Measurements from ENCODE around the gene ADRA2A. TPM values are rescaled to one million over a fixed set of nuclear protein-coding genes. Genes with fewer than 3 reads are reported as not detected.
A peak's percentile ranks its signal among the peaks of the same experiment; 100 is the strongest.

The ADRA2A gene
- total RNA-seq, 1 donor from 2014 or later = 13.6 TPM

GRCh38 chr10:111039522-111039921 lies 37.3 kb upstream of the ADRA2A start:
- H3K4me3 Mint-ChIP-seq (ENCODE audit: low read depth) = no peak overlapping the region
- no peaks in the 10 kb centered on the region for H3K27me3 Mint-ChIP-seq
- peaks cover 37% of the 10 kb centered on the region for H3K9me3 Mint-ChIP-seq (ENCODE audit: low read depth)
- no peaks in the 10 kb centered on the region for H3K4me1 Mint-ChIP-seq (ENCODE audit: low read depth)
- no peak for DNase-seq (ENCODE audit: low spot score, unreplicated experiment)
- TF ChIP-seq, protein P1, sequence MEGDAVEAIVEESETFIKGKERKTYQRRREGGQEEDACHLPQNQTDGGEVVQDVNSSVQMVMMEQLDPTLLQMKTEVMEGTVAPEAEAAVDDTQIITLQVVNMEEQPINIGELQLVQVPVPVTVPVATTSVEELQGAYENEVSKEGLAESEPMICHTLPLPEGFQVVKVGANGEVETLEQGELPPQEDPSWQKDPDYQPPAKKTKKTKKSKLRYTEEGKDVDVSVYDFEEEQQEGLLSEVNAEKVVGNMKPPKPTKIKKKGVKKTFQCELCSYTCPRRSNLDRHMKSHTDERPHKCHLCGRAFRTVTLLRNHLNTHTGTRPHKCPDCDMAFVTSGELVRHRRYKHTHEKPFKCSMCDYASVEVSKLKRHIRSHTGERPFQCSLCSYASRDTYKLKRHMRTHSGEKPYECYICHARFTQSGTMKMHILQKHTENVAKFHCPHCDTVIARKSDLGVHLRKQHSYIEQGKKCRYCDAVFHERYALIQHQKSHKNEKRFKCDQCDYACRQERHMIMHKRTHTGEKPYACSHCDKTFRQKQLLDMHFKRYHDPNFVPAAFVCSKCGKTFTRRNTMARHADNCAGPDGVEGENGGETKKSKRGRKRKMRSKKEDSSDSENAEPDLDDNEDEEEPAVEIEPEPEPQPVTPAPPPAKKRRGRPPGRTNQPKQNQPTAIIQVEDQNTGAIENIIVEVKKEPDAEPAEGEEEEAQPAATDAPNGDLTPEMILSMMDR (IDR thresholded peaks at IDR 0.05; ENCODE audit: unreplicated experiment) = no peak
- H3K36me3 Mint-ChIP-seq (ENCODE audit: insufficient read depth) = peaks cover 1% of the 10 kb centered on the region
- no peak overlapping the region for H3K27ac Mint-ChIP-seq

GRCh38 chr10:111057006-111057405 lies 19.8 kb upstream of the ADRA2A start:
- H3K4me3 Mint-ChIP-seq (ENCODE audit: low read depth) = no peak overlapping the region
- DNase-seq (ENCODE audit: low spot score, unreplicated experiment) = no peak

GRCh38 chr10:111063471-111063870 lies 13.4 kb upstream of the ADRA2A start:
- H3K27ac Mint-ChIP-seq = no peak overlapping the region
- peaks cover 13% of the 10 kb centered on the region for H3K9me3 Mint-ChIP-seq (ENCODE audit: low read depth)
- no peaks in the 10 kb centered on the region for H3K36me3 Mint-ChIP-seq (ENCODE audit: insufficient read depth)
- H3K4me3 Mint-ChIP-seq (ENCODE audit: low read depth) = no peak overlapping the region
- no peaks in the 10 kb centered on the region for H3K4me1 Mint-ChIP-seq (ENCODE audit: low read depth)
- TF ChIP-seq, protein P1 (IDR thresholded peaks at IDR 0.05; ENCODE audit: unreplicated experiment) = no peak
- no peak for DNase-seq (ENCODE audit: low spot score, unreplicated experiment)
- peaks cover 21% of the 10 kb centered on the region for H3K27me3 Mint-ChIP-seq

More at GRCh38 chr10:111057006-111057405, 19.8 kb upstream of the ADRA2A start:
- TF ChIP-seq, protein P1 (IDR thresholded peaks at IDR 0.05; ENCODE audit: unreplicated experiment) = no peak
- Mint-ChIP-seq H3K9me3 (ENCODE audit: low read depth) (peaks cover 27% of the 10 kb centered on the region), H3K4me1 (ENCODE audit: low read depth) (no peaks in the 10 kb centered on the region), H3K27me3 (peaks cover 2% of the 10 kb centered on the region), H3K27ac (no peak overlapping the region), H3K36me3 (ENCODE audit: insufficient read depth) (no peaks in the 10 kb centered on the region)

- H3K9me3 Mint-ChIP-seq (ENCODE audit: low read depth) = peaks cover 5% of the 10 kb centered on the region
- H3K27ac Mint-ChIP-seq = no peak overlapping the region
- H3K4me3 Mint-ChIP-seq (ENCODE audit: low read depth) = no peak overlapping the region
- no peak for DNase-seq (ENCODE audit: low spot score, unreplicated experiment)
- H3K4me1 Mint-ChIP-seq (ENCODE audit: low read depth) = no peaks in the 10 kb centered on the region
- H3K36me3 Mint-ChIP-seq (ENCODE audit: insufficient read depth) = no peaks in the 10 kb centered on the region
- H3K27me3 Mint-ChIP-seq = peaks cover 49% of the 10 kb centered on the region
- TF ChIP-seq, protein P1 (IDR thresholded peaks at IDR 0.05; ENCODE audit: unreplicated experiment) = no peak
Measured at GRCh38 chr10:111072232-111072631, 4.6 kb upstream of the ADRA2A start.

GRCh38 chr10:111075577-111076185 lies 1.1 kb upstream of the ADRA2A start:
- Mint-ChIP-seq H3K27me3 (peaks cover 65% of the 10 kb centered on the region), H3K4me1 (ENCODE audit: low read depth) (peaks cover 11% of the 10 kb centered on the region), H3K4me3 (ENCODE audit: low read depth) (peak overlapping the region; percentile 78), H3K9me3 (ENCODE audit: low read depth) (no peaks in the 10 kb centered on the region), H3K27ac (no peak overlapping the region), H3K36me3 (ENCODE audit: insufficient read depth) (peaks cover 11% of the 10 kb centered on the region)
- TF ChIP-seq, protein P1 (IDR thresholded peaks at IDR 0.05; ENCODE audit: unreplicated experiment) = no peak
- no peak for DNase-seq (ENCODE audit: low spot score, unreplicated experiment)

Data from progenitor cell of endocrine pancreas (in vitro differentiated cells).